Ramos (cell line): ENCODE measurements around the gene PRSS1.
"Not testable (repeated sequence)": the region's sequence is repeated elsewhere in the genome, so short reads cannot be mapped to it uniquely, and the experiment has no call there.

Experiments used
- in situ Hi-C: fragments of 300-500 bp; cut with MboI; formaldehyde crosslinking; loops from one replicate; pipeline ENCODE4 v1.14.3; 2022; ENCODE audit warnings: low sequenced_read_pairs; ENCODE audit not compliant: unreplicated experiment

Gene PRSS1

DNA sequence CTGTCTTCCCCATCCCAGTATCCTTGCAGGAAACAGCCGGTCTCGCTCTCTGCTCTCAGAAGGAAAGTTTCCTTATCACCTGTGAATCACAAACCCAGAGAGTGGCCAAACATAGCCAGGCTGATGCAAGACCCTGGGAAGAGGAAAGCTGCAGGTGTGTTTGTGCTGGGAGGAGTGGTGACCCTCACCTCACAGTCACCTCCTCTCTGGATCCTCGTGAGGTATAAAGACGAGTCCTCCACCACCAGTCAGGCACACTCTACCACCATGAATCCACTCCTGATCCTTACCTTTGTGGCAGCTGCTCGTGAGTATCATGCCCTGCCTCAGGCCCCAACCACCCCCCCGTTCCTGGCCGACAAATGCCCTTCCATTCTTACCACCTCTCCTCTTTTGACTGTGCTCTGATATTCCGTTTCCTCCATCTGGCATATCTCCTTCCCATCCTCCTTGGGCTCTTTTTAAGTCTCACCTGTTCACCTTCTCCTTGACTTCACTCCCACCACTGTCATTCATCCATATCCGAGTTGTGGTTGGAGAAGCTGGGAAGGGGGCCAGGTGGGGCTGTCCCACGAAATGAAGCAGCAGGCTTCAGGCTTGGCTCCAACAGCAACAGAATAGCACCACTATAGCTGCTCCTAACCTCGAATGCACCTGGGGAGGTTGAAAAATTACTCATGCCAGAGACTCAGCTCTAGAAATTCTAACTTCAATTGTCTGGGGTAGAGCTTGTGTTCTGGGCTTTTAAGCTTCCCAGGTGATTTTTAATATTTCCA, at the start of gene PRSS1:
PRSS1 (plus strand) TSS at position 255 of the 776 bp plus-strand sequence; CDS start at position 268, 13 bp downstream.
- in situ Hi-C loops = no loop called here

DNA sequence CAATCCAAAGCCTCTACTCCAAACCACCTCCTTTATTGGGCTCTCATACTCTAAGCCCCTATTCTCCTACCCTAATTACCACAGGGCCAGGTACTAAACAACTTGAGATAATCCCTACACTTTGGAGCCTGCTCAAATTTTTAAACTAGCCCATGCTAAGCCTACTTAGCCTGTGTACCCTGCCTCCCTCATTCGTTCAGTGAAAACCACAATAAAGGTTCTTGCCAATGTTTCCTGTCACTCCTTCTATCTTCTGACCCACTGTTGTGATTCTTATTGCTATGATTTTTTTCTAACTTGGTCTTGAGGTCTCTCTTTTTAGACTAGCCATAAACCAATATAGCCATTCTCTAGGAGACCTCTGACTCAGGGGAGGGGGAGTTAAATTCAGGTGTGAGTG, 48.3 kb upstream of the PRSS1 start:
- in situ Hi-C loops = not testable (repeated sequence)

DNA sequence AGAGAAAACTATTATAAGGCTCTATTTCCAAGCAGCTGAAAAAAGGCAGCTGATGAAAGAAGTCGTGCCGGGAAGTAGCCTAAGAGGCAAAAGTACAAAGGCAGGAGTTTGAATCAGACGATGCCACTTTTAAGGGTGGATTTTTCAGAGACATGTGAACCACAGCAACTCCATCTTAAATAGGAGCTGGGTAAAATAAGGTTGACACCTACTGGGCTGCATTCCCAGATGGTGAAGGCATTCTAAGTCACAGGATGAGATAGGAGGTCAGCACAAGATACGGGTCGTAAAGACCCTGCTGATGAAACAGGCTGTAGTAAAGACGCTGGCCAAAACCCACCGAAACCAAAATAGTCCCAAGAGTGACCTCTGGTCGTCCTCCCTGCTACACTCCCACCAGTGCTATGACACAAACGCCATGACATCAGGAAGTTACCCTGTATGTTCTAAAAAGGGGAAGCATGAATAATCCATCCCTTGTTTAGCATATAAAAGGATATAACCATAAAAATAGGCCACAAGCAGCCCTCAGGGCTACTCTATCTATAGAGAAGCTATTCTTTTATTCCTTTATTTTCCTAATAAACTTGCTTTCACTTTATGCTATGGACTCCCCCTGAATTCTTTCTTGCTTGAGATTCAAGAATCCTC, 45.5 kb upstream of the PRSS1 start:
- in situ Hi-C loops = no loop called here

DNA sequence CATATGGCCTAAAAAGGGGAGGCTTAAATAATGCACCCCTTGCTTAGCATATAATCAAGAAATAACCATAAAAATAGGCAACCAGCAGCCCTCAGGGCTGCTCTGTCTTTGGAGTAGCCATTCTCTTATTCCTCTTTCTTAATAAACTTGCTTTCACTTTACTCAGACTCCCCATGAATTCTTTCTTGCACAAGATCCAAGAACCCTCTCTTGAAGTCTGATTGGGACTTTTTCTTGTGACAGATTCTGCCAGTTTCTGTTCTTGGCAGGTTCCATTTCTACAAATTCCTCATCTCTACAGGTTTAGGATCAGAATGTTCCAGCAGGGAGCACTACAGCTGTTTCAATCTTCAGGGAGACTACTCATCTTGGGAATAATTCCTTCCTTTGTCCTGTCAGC, 40.5 kb upstream of the PRSS1 start:
- in situ Hi-C loops = not testable (repeated sequence)

- in situ Hi-C loops = no loop called here
These were observed 39.4 kb upstream of the PRSS1 start for GRCh38 chr7:142709921-142710320.

GRCh38 chr7:142711196-142711595, 38.1 kb upstream of the PRSS1 start:
- in situ Hi-C loops = no loop called here

DNA sequence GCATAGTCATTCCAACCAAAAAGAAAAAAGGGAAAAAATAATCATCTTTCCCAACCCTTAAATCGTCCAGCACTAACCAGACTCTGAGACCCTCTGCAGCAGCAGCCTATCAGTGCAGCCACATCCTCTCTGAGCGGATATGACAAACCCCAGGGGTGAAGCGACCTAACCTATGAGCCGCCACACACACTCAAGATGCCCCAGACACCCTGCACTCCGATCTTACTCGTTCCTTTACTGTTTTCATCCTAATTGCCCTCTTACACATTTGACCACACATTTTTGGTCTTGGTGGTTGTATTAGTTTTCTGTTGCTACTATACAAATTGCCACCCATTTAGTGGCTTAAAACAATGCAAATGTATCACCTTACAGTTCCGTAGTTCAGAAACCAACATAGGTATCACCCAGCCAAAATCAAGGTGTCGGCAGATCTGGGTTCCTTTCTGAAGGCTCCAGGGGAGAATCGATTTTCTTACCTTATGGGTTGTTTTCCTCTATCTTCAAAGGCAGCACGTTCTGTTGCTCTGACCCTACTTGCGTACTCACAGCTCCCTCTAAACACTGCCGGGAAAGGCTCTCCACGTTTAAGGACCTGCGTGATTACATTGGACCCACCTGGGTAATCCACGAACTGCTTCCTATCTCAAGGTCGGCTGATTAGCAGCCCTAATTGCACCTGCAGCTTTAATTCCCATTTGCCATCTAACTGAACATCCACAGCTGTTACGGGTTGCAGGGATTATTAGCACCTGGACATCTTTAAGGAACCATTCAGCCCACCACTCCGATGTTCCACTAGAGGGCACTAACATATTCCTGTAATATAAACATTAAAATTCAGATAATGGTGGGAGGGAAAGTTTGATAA, 37.3 kb upstream of the PRSS1 start:
- in situ Hi-C loops = no loop called here

- in situ Hi-C loops = no loop called here
These were observed 36.7 kb upstream of the PRSS1 start for GRCh38 chr7:142712617-142712957.

DNA sequence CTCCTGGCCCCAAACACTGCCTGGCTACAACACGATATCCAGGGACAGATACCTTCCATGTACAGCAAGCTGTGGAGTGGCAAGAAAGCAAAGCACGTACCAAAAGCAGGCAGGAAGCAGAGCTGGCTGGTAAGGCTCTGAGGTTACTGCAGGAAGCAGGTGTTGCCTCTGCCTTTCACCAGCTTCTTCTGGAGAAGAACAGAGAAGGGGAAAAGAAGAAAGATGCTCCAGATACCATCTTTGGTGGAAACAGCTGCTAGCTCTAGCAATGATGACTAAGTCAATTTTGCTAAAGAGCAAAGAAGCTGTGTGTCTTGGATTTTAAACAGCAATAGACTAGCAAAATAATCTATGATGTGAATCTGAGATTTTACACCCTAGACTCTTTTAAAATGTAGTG, 34.9 kb upstream of the PRSS1 start:
- in situ Hi-C loops = no loop called here

GRCh38 chr7:142716596-142716995, 32.7 kb upstream of the PRSS1 start:
- in situ Hi-C loops = loop anchor here (5.0 kb wide), 1 partner anchor 61 kb away; no protein-coding TSS in a partner anchor

- in situ Hi-C loops = loop anchor here (5.0 kb wide), 1 partner anchor 60 kb away; no protein-coding TSS in a partner anchor
These were observed 31.8 kb upstream of the PRSS1 start for GRCh38 chr7:142717453-142717852.

DNA sequence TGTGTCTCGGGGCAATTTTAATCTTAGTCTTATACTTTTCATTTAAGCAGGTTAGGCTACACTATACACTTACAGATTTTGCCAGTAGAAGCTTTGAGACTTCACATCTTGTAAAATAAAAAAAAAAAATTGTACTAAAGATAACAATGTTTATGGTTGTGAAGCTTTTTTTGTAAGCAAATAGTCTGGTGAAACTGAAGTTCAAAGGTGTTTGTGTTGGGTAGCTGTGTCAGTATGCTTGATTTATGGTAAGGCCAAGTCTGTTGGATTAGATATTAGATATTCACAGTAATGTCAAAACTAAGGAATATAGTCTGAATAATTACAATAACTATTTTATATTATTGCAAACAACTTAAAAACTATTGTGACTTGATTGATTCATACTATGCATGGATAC, 31.0 kb upstream of the PRSS1 start:
- in situ Hi-C loops = loop anchor here (5.0 kb wide), 1 partner anchor 59 kb away; no protein-coding TSS in a partner anchor

- in situ Hi-C loops = no loop called here
These were observed 29.0 kb upstream of the PRSS1 start for GRCh38 chr7:142720172-142720773.

DNA sequence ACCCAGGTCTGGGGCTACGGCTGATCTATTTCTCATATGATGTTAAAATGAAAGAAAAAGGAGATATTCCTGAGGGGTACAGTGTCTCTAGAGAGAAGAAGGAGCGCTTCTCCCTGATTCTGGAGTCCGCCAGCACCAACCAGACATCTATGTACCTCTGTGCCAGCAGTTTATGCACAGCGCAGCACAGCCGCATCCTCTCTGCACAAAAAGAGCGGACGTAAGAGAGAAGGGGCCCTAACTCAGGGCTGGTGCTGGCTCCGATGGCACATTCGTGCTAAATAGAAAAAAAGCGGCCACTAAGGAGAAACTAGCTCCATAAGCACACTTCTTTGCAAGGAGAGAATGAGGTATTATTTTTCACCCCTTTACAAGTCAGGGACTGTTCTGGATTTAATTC, 28.3 kb upstream of the PRSS1 start:
- in situ Hi-C loops = no loop called here

DNA sequence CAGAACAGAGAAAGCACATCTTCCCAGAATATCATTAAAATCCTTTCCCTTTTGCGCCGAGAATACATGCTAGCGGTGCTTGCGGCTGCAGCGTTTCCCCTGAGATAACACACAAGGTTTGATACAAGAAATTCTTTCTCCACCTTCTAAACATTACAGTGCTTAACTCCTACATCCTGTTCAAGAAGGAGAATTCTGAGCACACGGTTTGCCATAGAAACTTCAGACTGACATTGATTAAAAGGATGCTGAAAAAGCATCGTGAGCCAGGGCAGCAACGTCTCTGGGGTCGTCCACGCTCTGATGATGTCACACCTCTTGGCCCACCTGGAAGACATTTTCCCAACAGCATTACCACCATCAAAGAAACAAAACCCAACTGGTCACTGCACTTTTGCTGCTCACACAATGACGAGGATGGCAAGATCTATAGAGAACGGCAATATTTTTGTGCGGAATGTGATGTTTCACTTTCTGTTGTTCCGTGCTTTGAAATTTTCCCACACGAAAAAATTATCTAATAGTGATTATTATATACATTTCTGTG, 27.0 kb upstream of the PRSS1 start:
- in situ Hi-C loops = no loop called here

DNA sequence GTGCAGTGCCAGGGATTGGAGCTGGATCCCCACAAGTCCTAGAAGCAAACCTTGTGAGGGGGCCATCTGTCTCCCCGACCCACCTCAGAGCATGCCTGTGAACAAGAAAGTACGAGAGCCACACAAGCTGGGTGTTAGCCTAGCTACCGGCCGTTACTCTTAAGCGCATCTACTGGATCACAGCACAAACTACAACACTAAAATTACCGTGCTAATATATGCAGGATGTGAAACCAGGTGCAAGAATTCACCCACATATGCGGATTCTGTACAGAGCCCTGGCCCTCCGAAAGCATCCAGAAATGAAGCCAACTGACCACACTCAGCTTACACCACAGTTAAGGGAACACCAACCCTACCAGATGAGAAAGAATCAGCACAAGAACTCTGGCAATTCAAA, 16.0 kb upstream of the PRSS1 start:
- in situ Hi-C loops = no loop called here

- in situ Hi-C loops = no loop called here
These were observed 9.3 kb upstream of the PRSS1 start for GRCh38 chr7:142739923-142740492.

DNA sequence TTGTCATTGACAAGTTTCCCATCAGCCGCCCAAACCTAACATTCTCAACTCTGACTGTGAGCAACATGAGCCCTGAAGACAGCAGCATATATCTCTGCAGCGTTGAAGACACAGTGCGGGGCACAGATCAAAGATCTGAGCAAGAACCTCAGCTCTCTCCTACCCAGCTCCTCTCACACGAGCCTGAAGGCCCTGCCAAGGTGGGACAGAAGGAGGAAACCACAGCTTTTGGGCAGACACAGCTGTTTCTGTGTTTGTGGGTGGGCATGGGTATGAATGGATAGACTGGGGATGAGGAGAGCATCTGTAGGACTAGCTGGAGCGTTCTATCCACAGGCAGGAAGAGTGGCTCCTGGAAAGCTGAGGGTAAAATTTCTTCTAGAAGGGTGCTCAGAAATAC, 8.5 kb upstream of the PRSS1 start:
- in situ Hi-C loops = no loop called here

- in situ Hi-C loops = not testable (repeated sequence)
These were observed 7.3 kb upstream of the PRSS1 start for GRCh38 chr7:142741932-142742331.

- in situ Hi-C loops = no loop called here
These were observed 4.1 kb upstream of the PRSS1 start for GRCh38 chr7:142745091-142745635.
